Omental fat pad (tissue), 4 donors: ENCODE results near the gene ARF3. TPM values are rescaled to one million over a fixed set of nuclear protein-coding genes. Genes with fewer than 3 reads are reported as not detected.

ENCODE experiments used
- ATAC-seq: fragments of 150-250 bp; one replicate; pipeline ENCODE4 v1.9.1; 2016; ENCODE audit warnings: mild to moderate bottlenecking, moderate library complexity; ENCODE audit not compliant: low FRiP score
- DNase-seq: peaks from one replicate; pipeline ENCODE4 v3.0.0-alpha.2; 2019; ENCODE audit warnings: low spot score
- CTCF ChIP-seq, 3 donors: fragments of 450-650 bp; IDR thresholded peaks; one replicate each; pipeline ENCODE4 v1.5.1; 2016 to 2017; ENCODE audit warnings: antibody characterized with exemption in 3 of 3, mild to moderate bottlenecking in 3 of 3, moderate library complexity in 2 of 3
- small RNA-seq: library from RNA; depleted of rRNA; stranded (forward); fragments of <200 nt; gene quantifications from one replicate; pipeline ENCODE3, GENCODE V24; 2016
- total RNA-seq, 4 donors: library from RNA; depleted of rRNA; stranded (reverse); fragments of >200 nt; gene quantifications; one replicate each; pipeline ENCODE4 v1.1.0, GENCODE V29; 2016

The ARF3 gene
- total RNA-seq, 4 donors from 2014 or later: 57.1 to 91.5 (median 68.3) TPM

GRCh38 chr12:48889679-48890078 lies 67.6 kb downstream of the ARF3 start:
- ATAC-seq (no peak), DNase-seq (no peak)
- no peak for TF ChIP-seq CTCF (IDR thresholded peaks at IDR 0.05)

Small RNAs within 50 kb of the gene (small RNA-seq; reads per million reads assigned to genes)
- gene AC073610.1 (not detected), gene RNU6-600P (not detected), gene RNU6-940P (not detected)

Other genes with a start within 250 kb of the ARF3 start
- 10 to 100 TPM; 20.7 to 45.1 (median 32.0) TPM for gene CCNT1, start 240.8 kb downstream of the ARF3 start, total RNA-seq
- gene ADCY6, start 168.4 kb downstream of the ARF3 start, total RNA-seq: 10 to 100 TPM; 30.9 to 57.1 (median 47.9) TPM
- gene CACNB3, start 139.0 kb downstream of the ARF3 start, total RNA-seq: 10 to 100 TPM in 1 of 4 donors, 1 to 10 TPM in 3; 6.8 to 18.1 (median 8.5) TPM
- 10 to 100 TPM; 44.9 to 85.0 (median 62.0) TPM for gene DDX23, start 105.3 kb downstream of the ARF3 start, total RNA-seq
- 1 to 10 TPM; 1.3 to 5.8 (median 4.6) TPM for gene RND1, start 91.6 kb downstream of the ARF3 start, total RNA-seq
- 10 to 100 TPM; 14.7 to 32.1 (median 22.5) TPM for gene FKBP11, start 32.0 kb downstream of the ARF3 start, total RNA-seq
- 1 to 10 TPM in 1 of 4 donors, under 1 TPM in 3; 0.36 to 2.5 (median 0.56) TPM for gene WNT10B, start 14.2 kb upstream of the ARF3 start, total RNA-seq
- under 1 TPM in 1 of 4 donors, not detected in 3; 0.60 TPM for gene WNT1, start 20.8 kb upstream of the ARF3 start, total RNA-seq
- under 1 TPM in 2 of 4 donors, not detected in 2; 0.12 to 0.65 TPM for gene DDN, start 41.9 kb upstream of the ARF3 start, total RNA-seq
- 10 to 100 TPM; 40.0 to 64.2 (median 54.4) TPM for gene PRKAG1, start 61.3 kb upstream of the ARF3 start, total RNA-seq
- gene KMT2D, start 103.3 kb upstream of the ARF3 start, total RNA-seq: 10 to 100 TPM; 31.2 to 87.0 (median 49.0) TPM
- gene RHEBL1, start 112.5 kb upstream of the ARF3 start, total RNA-seq: under 1 TPM in 1 of 4 donors, not detected in 3; 0.96 TPM
- 1 to 10 TPM in 2 of 4 donors, under 1 TPM in 2; 0.72 to 2.0 (median 1.3) TPM for gene DHH, start 137.3 kb upstream of the ARF3 start, total RNA-seq
- 10 to 100 TPM; 23.2 to 68.4 (median 37.8) TPM for gene LMBR1L, start 153.4 kb upstream of the ARF3 start, total RNA-seq
- gene TUBA1B, start 173.9 kb upstream of the ARF3 start, total RNA-seq: 1,000 to 10,000 TPM in 1 of 4 donors, 100 to 1,000 TPM in 3; 608 to 1,018 (median 745) TPM
- 100 to 1,000 TPM; 145 to 210 (median 159) TPM for gene TUBA1A, start 231.6 kb upstream of the ARF3 start, total RNA-seq